Panc1 (cell line): ENCODE data around the gene TDRD5.
"Not testable (repeated sequence)": the region's sequence is repeated elsewhere in the genome, so short reads cannot be mapped to it uniquely, and the experiment has no call there.

Experiments used
- POLR2AphosphoS5 ChIP-seq: IDR thresholded peaks from 2 replicates; pipeline ENCODE4 v1.6.1; 2012; ENCODE audit warnings: mild to moderate bottlenecking, low read depth, low read length, moderate library complexity
- SIN3A ChIP-seq: IDR thresholded peaks from 2 replicates; pipeline ENCODE4 v1.6.1; 2012; ENCODE audit warnings: low read depth, mild to moderate bottlenecking, low read length, moderate library complexity, borderline replicate concordance; ENCODE audit not compliant: insufficient read depth
- TF ChIP-seq, protein P1 (sequence below): fragments of 450-650 bp; IDR thresholded peaks from 2 replicates; pipeline ENCODE4 v1.5.1; 2017; ENCODE audit warnings: mild to moderate bottlenecking

DNA sequence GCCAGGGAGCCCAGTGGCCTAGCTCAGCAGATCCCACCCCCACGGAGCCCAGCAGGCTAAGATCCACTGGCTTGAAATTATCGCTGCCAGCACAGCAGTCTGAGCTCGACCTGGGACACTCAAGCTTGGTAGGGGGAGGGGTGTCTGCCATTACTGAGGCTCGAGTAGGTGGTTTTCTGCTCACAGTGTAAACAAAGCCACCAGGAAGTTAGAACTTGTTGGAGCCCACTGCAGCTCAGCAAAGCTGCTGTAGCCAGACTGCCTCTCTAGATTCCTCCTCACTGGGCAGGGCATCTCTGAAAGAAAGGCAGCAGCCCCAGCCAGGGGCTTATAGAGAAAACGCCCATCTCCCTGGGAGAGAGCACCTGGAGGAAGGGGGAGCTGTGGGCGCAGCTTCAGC lies 102.9 kb downstream of the TDRD5 start:
- TF ChIP-seq, protein P1, sequence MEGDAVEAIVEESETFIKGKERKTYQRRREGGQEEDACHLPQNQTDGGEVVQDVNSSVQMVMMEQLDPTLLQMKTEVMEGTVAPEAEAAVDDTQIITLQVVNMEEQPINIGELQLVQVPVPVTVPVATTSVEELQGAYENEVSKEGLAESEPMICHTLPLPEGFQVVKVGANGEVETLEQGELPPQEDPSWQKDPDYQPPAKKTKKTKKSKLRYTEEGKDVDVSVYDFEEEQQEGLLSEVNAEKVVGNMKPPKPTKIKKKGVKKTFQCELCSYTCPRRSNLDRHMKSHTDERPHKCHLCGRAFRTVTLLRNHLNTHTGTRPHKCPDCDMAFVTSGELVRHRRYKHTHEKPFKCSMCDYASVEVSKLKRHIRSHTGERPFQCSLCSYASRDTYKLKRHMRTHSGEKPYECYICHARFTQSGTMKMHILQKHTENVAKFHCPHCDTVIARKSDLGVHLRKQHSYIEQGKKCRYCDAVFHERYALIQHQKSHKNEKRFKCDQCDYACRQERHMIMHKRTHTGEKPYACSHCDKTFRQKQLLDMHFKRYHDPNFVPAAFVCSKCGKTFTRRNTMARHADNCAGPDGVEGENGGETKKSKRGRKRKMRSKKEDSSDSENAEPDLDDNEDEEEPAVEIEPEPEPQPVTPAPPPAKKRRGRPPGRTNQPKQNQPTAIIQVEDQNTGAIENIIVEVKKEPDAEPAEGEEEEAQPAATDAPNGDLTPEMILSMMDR: not testable (repeated sequence)
- not testable (repeated sequence) for TF ChIP-seq POLR2AphosphoS5, SIN3A
